PC-3 (cell line): Measurements from ENCODE around the gene NTN5.

ENCODE experiments used
- CTCF ChIP-seq: fragments of 300-600 bp; sonication (generic); conservative IDR thresholded peaks from 2 replicates; pipeline ENCODE4 v1.5.1; 2017; ENCODE audit warnings: antibody characterized with exemption, low read depth, mild to moderate bottlenecking, low read length
- EZH2 ChIP-seq: fragments of 300-600 bp; sonication (generic); IDR thresholded peaks from one replicate; pipeline ENCODE4 v1.6.1; 2017; ENCODE audit warnings: antibody characterized with exemption, mild to moderate bottlenecking, low read length; ENCODE audit not compliant: unreplicated experiment

GRCh38 chr19:48627201-48627864, 45.5 kb downstream of the NTN5 start:
- TF ChIP-seq CTCF (no peak), EZH2 (no peak)
